Breast epithelium (tissue), 3 donors: Measurements from ENCODE around the gene ARHGEF25.
"Not testable (repeated sequence)": the region's sequence is repeated elsewhere in the genome, so short reads cannot be mapped to it uniquely, and the experiment has no call there.

Experiments used
- POLR2A ChIP-seq: fragments of 450-650 bp; IDR thresholded peaks from one replicate; pipeline ENCODE4 v1.6.1; 2016; ENCODE audit warnings: antibody characterized with exemption, mild to moderate bottlenecking, moderate library complexity
- TF ChIP-seq, protein P1 (sequence below), 3 donors: fragments of 450-650 bp; IDR thresholded peaks; one replicate each; pipeline ENCODE4 v1.5.1; 2016 to 2017; ENCODE audit warnings: antibody characterized with exemption in 3 of 3, mild to moderate bottlenecking in 3 of 3, moderate library complexity in 3 of 3

DNA sequence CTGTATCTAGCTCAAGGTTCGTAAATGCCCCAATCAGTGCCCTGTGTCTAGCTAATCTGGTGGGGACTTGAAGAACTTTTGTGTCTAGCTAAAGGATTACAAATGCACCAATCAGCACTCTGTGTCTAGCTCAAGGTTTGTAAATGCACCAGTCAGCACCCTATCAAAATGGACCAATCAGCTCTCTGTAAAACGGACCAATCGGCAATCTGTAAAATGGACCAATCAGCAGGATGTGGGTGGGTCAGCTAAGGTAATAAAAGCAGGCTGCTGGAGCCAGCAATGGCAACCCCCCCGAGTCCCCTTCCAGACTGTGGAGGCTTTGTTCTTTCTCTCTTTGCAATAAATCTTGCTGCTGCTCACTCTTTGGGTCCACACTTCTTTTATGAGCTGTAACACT, 45.2 kb downstream of the ARHGEF25 start:
- not testable (repeated sequence) for TF ChIP-seq POLR2A
- TF ChIP-seq, protein P1, sequence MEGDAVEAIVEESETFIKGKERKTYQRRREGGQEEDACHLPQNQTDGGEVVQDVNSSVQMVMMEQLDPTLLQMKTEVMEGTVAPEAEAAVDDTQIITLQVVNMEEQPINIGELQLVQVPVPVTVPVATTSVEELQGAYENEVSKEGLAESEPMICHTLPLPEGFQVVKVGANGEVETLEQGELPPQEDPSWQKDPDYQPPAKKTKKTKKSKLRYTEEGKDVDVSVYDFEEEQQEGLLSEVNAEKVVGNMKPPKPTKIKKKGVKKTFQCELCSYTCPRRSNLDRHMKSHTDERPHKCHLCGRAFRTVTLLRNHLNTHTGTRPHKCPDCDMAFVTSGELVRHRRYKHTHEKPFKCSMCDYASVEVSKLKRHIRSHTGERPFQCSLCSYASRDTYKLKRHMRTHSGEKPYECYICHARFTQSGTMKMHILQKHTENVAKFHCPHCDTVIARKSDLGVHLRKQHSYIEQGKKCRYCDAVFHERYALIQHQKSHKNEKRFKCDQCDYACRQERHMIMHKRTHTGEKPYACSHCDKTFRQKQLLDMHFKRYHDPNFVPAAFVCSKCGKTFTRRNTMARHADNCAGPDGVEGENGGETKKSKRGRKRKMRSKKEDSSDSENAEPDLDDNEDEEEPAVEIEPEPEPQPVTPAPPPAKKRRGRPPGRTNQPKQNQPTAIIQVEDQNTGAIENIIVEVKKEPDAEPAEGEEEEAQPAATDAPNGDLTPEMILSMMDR (IDR thresholded peaks at IDR 0.05): not testable (repeated sequence)
